8988T (cell line): ENCODE data around the gene JAK1.
"Not testable (repeated sequence)": the region's sequence is repeated elsewhere in the genome, so short reads cannot be mapped to it uniquely, and the experiment has no call there.

Experiments used
- DNase-seq: peaks from one replicate; pipeline ENCODE4 v3.0.0; 2011

Gene JAK1

DNA sequence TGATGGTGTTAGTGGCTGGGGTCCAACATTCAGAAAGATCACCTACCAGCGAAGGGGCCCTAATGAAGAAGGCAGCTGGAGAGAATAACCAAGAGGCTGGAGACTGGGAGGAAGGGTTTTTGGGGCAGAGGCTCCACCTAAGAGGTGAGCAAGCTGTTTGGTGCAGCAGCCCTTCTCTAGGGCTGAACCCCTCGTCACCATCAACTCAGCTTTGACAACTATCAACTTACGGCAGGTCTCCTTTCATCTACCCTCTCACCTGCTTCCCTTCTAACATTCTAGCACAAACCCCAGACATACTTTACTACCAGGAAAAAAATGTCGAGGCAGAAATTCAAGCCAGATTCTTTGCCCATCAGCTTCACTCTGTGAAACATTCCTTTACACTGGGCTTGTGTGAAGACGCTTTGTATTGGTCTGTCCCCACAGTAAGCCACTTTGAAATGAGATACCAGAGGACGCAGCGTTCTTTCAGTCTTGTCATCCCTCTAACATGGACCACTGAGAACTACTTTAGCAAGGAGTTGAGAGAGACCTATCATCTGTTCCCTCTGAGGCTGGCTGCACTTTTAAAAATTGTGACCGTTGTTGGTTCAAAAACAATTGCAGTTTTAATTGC is 136.8 kb downstream of the JAK1 start:
- DNase-seq, result no peak

DNA sequence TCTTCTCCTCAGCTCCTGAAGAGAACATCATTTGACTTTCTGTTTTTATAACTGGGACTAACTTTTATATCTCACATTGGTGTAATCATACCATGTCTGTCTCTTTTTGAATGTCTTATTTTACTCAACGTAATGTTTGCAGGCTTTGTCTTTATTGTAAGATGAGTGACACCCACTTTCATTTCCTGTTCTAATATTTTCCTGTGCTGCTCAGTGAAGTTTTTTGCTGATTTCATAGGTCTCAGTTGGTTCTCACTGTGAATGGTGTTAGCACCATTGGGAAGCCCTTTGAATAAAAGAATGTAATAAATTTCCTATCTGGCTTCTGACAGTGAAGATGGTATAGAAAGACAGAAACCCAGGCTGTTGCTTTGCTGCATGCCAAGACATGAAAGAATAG is 137.5 kb downstream of the JAK1 start:
- no peak for DNase-seq

DNA sequence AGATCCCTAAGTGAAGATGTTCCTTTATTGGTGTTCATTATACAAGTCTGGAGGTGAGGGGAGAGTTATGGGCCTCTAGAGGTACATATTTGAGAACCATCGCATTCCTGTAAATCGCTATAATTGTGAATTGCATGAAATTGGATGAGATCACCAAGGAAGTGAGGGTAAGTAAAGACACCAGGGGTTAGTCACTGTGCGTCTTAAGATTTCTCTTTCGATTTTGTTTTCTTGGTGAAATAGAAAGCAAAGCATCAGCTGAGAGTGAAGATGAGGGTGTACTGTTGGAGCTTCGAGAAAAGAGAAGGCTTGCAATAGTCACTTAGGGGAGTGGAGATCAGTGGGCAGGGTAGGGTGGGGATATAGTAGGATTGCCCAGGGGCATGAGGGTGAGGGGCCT is 139.4 kb downstream of the JAK1 start:
- DNase-seq, result no peak

DNA sequence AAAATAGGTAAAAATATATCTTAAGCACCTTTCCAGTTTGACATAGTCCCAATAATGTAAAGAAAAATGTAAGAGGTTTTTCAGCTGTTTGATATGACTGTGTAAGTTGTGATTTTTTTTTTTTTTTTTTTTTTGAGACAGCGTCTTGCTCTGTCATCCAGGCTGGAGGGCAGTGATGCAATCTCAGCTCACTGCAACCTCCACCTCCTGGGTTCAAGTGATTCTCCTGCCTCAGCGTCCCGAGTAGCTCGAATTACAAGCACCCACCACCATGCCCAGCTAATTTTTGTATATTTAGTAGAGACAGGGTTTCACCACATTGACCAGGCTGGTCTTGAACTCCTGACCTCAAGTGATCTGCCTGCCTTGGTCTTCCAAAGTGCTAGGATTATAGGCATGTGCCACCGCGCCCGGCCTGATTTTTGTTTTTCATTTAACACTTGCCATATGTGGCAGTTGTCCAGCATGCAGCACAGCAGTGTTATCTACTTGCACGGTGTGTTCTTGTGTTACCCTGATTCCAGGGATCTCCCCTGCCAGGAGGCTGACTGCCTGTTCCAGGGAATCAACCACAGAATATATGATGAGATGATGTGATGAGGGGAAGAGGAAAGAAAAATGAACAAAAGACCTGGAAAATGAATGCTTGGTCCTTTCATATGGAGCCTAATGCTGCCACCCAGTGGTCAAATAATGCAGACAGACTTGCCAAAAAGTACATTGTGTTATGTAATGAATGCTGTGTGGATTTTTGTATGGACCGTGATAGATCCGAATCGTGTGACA is 142.5 kb downstream of the JAK1 start:
- no peak for DNase-seq

DNA sequence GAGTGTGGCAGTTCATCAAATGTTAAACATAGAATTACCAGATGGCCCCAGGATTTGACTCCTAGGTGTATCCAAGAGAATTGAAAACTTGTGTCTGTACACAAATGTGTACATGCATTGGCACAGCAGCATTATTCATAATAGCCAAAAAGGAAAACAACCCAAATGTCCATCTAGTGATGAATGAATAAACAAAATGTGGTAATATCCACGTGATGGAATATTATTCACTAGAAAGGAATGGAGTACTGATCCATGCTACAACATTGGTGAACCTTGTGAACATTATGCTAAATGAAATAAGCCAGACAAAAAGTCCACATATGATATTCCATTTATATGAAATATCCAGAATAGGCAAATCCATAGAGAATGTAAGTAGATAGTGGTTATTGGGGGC is 143.7 kb downstream of the JAK1 start:
- DNase-seq, result no peak

DNA sequence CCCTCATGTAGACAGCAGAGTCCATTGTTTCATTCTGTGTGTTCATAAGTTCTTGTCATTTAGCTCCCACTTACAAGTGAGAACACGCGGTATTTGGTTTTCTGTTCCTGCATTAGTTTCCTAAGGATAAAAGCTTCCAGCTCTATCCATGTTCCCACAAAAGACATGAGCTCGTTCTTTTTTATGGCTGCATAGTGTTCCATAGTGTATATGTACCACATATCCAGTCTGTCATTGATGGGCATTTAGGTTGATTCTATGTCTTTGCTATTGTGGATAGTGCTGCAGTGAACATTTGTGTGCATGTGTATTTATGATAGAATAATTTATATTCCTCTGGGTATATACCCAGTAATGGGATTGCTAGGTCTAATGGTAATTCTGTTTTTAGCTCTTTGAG is 145.8 kb downstream of the JAK1 start:
- DNase-seq, result not testable (repeated sequence)

DNA sequence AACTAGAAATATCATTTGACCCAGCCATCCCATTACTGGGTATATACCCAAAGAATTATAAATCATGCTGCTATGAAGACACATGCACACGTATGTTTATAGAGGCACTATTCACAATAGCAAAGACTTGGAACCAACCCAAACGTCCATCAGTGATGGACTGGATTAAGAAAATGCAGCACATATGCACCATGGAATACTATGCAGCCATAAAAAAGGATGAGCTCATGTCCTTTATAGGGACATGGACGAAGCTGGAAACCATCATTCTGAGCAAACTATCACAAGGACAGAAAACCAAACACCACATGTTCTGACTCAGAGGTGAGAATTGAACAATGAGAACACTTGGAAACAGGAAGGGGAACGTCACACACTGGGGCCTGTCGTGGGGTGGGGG is 149.0 kb downstream of the JAK1 start:
- DNase-seq, result not testable (repeated sequence)

DNA sequence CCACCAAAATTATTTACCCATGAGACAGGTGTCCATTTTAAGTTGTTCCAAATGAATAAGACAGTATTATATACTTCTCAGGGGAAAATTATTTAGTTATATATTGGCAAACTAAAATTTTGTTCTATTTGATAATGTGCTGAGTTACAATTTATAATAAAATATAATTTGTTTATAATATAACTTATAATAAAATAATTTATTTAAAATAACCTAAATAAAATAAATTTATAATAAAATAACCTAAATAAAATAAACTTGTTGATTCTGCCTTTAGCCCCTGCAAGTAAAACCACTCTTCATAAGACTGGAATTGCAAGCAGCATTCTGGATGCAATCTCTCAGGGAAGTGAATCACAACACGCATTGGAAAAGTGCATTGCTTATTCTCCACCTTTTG is 151.9 kb downstream of the JAK1 start:
- no peak for DNase-seq

DNA sequence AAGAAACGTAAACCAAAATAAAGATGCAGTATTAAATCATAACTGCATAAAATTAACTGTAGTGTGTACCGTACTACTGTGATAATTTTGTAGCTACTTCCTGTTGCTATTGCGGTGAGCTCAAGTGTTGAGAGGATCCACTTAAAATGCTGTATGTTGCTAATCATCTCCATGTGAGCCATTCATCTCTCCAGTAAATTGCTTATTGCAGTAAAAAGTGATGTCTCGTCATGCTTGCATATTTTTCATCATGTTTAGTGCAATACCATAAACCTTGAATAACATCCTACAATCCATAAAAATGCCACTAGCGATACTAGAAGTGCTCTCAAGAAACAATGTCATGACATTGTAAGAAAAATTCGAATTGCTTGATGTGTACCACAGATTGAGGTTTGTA is 155.2 kb downstream of the JAK1 start:
- no peak for DNase-seq

DNA sequence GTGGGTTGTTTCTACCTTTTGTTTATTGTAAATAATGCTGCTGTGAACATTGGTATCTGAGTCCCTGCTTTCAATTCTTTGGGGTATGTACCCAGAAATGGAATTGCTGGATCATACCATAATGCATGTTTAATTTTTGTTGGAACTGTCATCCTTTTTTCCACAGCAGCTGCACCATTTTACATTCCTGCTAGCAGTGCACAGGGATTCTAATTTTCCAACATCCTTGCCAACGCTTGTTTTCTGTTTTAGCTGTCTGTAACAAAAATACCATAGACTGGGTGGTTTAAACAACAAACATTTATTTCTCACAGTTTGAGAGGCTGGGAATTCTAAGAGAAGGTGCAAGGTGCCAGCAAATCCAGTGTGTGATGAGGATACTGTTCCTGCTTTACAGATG is 156.3 kb downstream of the JAK1 start:
- DNase-seq, result no peak

DNA sequence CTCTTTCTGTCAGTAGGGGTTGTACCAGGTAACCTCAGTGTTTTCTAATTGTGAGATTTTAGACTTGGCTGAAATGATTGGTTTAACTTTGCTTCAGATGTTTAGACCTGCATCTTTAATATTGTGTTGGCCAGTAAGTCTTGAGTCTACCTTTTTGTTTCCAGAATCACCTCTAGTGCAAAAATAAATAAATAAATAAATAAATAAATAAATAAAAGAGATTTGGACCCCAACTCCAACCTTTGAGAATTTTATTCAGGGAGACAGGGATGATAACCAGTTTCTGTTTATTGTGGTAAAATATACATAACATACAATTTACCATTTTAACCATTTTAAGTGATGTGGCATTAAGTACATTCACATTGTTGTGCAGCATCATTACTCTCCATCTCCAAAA is 157.0 kb downstream of the JAK1 start:
- DNase-seq, result no peak

DNA sequence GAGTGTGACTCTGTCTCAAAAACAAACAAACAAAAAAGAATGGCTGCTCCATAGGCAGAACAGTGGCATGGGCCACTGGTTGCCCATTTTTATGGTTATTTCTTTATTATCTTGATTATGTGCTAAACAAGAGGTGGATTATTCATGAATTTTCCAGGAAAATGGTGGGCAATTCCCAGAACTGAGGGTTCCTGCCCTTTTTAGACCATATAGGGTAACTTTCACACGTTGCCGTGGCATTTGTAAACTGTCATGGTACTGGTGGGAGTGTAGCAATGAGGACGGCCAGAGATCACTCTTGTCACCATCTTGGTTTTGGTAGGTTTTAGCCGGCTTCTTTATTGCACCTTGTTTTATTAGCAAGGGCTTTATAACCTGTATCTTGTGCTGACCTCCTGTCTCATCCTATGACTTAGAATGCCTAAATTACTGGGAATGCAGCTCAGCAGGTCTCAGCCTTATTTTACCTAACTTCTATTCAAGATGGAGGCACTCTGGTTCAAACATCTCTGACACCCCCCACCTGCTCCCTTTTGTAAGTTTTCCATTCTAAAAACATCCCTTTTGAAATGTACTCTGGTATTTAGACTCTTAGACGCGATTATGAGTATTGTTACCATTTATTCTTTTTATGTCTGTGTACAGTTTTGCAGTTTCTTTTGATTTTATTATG is 164.4 kb downstream of the JAK1 start:
- no peak for DNase-seq

DNA sequence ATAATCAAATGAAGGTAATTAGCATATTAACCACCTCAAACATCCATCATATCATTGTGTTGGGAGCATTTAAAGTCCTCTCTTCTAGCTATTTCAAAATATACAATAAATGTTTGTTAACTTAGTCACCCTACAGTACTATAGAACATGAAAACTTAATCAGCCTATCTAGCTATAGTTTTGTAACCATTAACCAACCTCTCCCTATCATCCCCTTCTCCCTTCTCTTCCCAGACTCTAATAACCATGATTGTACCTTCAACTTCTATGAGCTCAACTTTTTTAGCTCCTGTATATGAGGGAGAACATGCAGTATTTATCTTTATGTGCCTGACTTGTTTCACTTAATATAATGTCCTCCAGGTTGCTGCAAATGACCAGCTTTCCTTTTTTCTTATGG is 167.5 kb downstream of the JAK1 start:
- no peak for DNase-seq

DNA sequence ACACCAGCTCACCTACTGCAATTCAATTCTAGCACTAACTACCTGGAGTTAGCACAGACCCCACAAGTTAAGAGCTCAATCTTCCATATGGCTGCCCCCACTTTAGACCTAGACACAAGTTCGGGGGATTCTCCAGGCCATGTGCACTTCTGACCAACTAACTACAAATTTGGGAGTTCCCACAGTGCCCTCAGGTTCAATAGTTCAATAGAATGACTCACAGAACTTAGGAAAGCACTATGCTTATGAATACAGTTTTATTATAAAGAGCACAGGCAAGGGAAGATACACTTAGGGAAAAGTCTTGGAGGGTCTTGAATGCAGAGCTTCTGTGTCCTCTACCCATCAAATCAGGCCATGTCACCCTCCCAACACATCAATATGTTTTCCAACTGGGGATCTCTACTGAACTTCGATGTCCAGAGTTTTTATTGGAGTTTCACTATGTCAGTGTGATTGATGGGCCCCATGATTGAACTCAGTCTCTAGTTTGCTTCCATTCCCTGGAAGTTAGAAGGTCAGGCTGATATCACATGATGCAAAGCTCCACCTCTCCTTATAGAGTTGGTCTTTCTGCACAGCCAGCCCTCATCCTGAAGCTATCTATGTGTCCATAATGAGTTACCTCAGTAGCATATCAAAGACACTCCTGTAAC is 175.4 kb downstream of the JAK1 start:
- DNase-seq, result no peak
